CD14-positive monocyte (primary cell): ENCODE measurements around the gene HECTD4. TPM values are rescaled to one million over a fixed set of nuclear protein-coding genes. Genes with fewer than 3 reads are reported as not detected.

Experiments
- DNase-seq, 3 donors: peaks; one replicate each; pipeline ENCODE4 v3.0.0-alpha.2; 2011 to 2022
- H2AFZ ChIP-seq: 2 replicates; pipeline ENCODE4 v1.6.0; 2012; ENCODE audit warnings: mild to moderate bottlenecking, low read depth, low read length, inconsistent platforms; ENCODE audit not compliant: insufficient read depth, poor library complexity, severe bottlenecking
- H3K27ac ChIP-seq, 2 donors: 1 replicate in 1 of 2; 2 replicates in 1 of 2; pipeline ENCODE4 v1.5.1; 2012 to 2013; ENCODE audit warnings: low read length in 2 of 2, control low read depth in 1 of 2, inconsistent platforms in 1 of 2, low read depth in 1 of 2, mild to moderate bottlenecking in 1 of 2
- H3K27me3 ChIP-seq, 2 donors: one replicate each; pipeline versions ENCODE4 v1.6.0 to v1.6.1; 2011 to 2013; ENCODE audit warnings: low read length in 2 of 2; ENCODE audit not compliant: control insufficient read depth in 2 of 2, insufficient read depth in 2 of 2
- H3K36me3 ChIP-seq, 2 donors: replicated peaks in 1 of 2; 1 replicate in 1 of 2; 2 replicates in 1 of 2; pipeline versions ENCODE4 v1.5.1 to v1.6.1; 2012 to 2013; ENCODE audit warnings: low read length in 2 of 2, control low read depth in 1 of 2, inconsistent platforms in 1 of 2, mild to moderate bottlenecking in 1 of 2; ENCODE audit not compliant: insufficient read depth in 2 of 2, control insufficient read depth in 1 of 2
- H3K4me1 ChIP-seq, 2 donors: 1 replicate in 1 of 2; 2 replicates in 1 of 2; pipeline versions ENCODE4 v1.5.1 to v1.6.1; 2012 to 2013; ENCODE audit warnings: low read length in 2 of 2, control low read depth in 1 of 2, inconsistent platforms in 1 of 2, mild to moderate bottlenecking in 1 of 2, moderate library complexity in 1 of 2; ENCODE audit not compliant: insufficient read depth in 2 of 2, control insufficient read depth in 1 of 2
- H3K4me2 ChIP-seq: replicated peaks from 2 replicates; pipeline ENCODE3; 2012; ENCODE audit warnings: low read length, moderate library complexity, mild to moderate bottlenecking; ENCODE audit not compliant: poor library complexity, severe bottlenecking; ENCODE audit errors: extremely low read depth
- H3K4me3 ChIP-seq, 3 experiments: fragments of 200-600 bp in 1 of 3; sonication (generic) in 1 of 3; replicated peaks in 1 of 3; 1 replicate in 2 of 3; 2 replicates in 1 of 3; pipeline ENCODE4 v1.5.1; 2011 to 2013; ENCODE audit warnings: low read length in 3 of 3, mild to moderate bottlenecking in 3 of 3, control low read depth in 2 of 3, low read depth in 2 of 3, inconsistent platforms in 1 of 3, moderate library complexity in 1 of 3
- H3K79me2 ChIP-seq: 2 replicates; pipeline ENCODE4 v1.6.0; 2012; ENCODE audit warnings: mild to moderate bottlenecking, control low read depth, inconsistent platforms, low read length, moderate library complexity; ENCODE audit not compliant: insufficient read depth
- H3K9ac ChIP-seq: 2 replicates; pipeline ENCODE4 v1.6.0; 2017; ENCODE audit warnings: low read length, mild to moderate bottlenecking; ENCODE audit not compliant: insufficient read depth, poor library complexity, severe bottlenecking
- H3K9me3 ChIP-seq, 2 donors: replicated peaks in 1 of 2; 1 replicate in 1 of 2; 2 replicates in 1 of 2; pipeline versions ENCODE4 v1.5.1 to v1.6.1; 2012 to 2013; ENCODE audit warnings: low read length in 2 of 2, control low read depth in 1 of 2; ENCODE audit not compliant: control insufficient read depth in 1 of 2, insufficient read depth in 1 of 2
- H4K20me1 ChIP-seq: 2 replicates; pipeline ENCODE4 v1.6.0; 2012; ENCODE audit warnings: mild to moderate bottlenecking, low read length, control low read depth, moderate library complexity; ENCODE audit not compliant: insufficient read depth
- H3K27ac Mint-ChIP-seq, 7 donors: one replicate each; pipeline ENCODE4 v1.8.0; 2020; ENCODE audit warnings: mild to moderate bottlenecking in 7 of 7, mixed read lengths in 7 of 7, moderate library complexity in 6 of 7, inconsistent platforms in 2 of 7
- H3K27me3 Mint-ChIP-seq, 3 donors: one replicate each; pipeline ENCODE4 v1.8.0; 2021 to 2022; ENCODE audit warnings: low read depth in 3 of 3, mild to moderate bottlenecking in 3 of 3, mixed read lengths in 3 of 3, moderate library complexity in 3 of 3, inconsistent platforms in 1 of 3
- H3K36me3 Mint-ChIP-seq, 2 donors: one replicate each; pipeline ENCODE4 v1.8.0; 2020; ENCODE audit warnings: mixed read lengths in 2 of 2, inconsistent platforms in 1 of 2, mild to moderate bottlenecking in 1 of 2
- H3K4me1 Mint-ChIP-seq: one replicate; pipeline ENCODE4 v1.8.0; 2020; ENCODE audit warnings: mild to moderate bottlenecking, mixed read lengths
- H3K4me3 Mint-ChIP-seq, 2 donors: one replicate each; pipeline ENCODE4 v1.8.0; 2020; ENCODE audit warnings: mild to moderate bottlenecking in 2 of 2, mixed read lengths in 2 of 2, moderate library complexity in 1 of 2
- H3K9me3 Mint-ChIP-seq, 7 donors: one replicate each; pipeline ENCODE4 v1.8.0; 2020 to 2022; ENCODE audit warnings: mixed read lengths in 7 of 7, mild to moderate bottlenecking in 6 of 7, moderate library complexity in 6 of 7, inconsistent platforms in 2 of 7
- WGBS: methylation state at CpG from one replicate; pipeline ENCODE4 v1.1.5; 2013; ENCODE audit warnings: missing lambda C conversion rate; ENCODE audit not compliant: insufficient coverage; 5-methylcytosine and 5-hydroxymethylcytosine counted together
- intact Hi-C, 2 donors: fragments of 100-400 bp; cut with micrococcal nuclease; formaldehyde crosslinking; loops; one replicate each; pipeline versions ENCODE4 v1.15.0 to v1.15.1; 2023
- polyA plus RNA-seq, 3 donors: library from polyadenylated mRNA; depleted of rRNA in 1 of 3; unstranded in 2 of 3; stranded (reverse) in 1 of 3; fragments of 300-500 nt in 2 of 3; fragments of >200 nt in 1 of 3; fragmentation: Illumina TruSeq in 2 of 3; gene quantifications; 1 replicate in 2 of 3; 2 replicates in 1 of 3; pipeline ENCODE4 v1.2.3, GENCODE V29; 2012 to 2021
- TF ChIP-seq, protein P1 (sequence below): fragments of 200-600 bp; IDR thresholded peaks from one replicate; pipeline ENCODE4 v1.8.0; 2022; ENCODE audit warnings: antibody characterized with exemption, mild to moderate bottlenecking

HECTD4 gene
- polyA plus RNA-seq, 3 donors: 0.73 to 18.3 (median 2.4) TPM

DNA sequence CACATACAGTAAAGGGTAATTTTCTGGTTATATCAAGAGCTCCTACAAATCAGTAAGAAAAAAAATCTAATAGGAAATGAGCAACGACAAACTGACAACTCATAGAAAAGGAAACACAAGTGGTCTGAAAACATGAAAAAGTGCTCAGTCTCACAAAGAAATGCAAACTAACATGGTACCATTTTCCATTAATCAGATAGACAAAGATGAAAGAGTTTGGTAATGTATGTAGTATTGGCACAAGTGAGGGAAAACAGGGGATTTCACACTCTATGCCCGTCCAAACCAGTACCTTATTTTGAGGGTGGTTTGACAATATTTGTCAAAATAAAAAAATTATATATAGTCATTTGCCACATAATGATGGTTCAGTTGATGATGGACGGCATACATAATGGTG is 49.7 kb upstream of the HECTD4 start:
- intact Hi-C loops: no loop called here
- Mint-ChIP-seq H3K36me3 (peaks cover 11 to 25% of the 10 kb centered on the region in 2 donors), H3K4me3 (no peak overlapping the region), H3K9me3 (no peaks in the 10 kb centered on the region), H3K4me1 (peaks cover 5% of the 10 kb centered on the region), H3K27ac (no peak overlapping the region), H3K27me3 (peaks cover 0 to 2% (median 0%) of the 10 kb centered on the region in 3 donors)
- H3K4me1 ChIP-seq: no peaks in the 10 kb centered on the region
- H2AFZ ChIP-seq: no peak overlapping the region
- H3K27ac ChIP-seq: no peak overlapping the region
- peaks cover 82% of the 10 kb centered on the region for H3K79me2 ChIP-seq
- H3K27me3 ChIP-seq: no peaks in the 10 kb centered on the region
- no peak overlapping the region for H3K4me2 ChIP-seq
- H3K9me3 ChIP-seq: no peaks in the 10 kb centered on the region
- DNase-seq: no peak
- TF ChIP-seq, protein P1, sequence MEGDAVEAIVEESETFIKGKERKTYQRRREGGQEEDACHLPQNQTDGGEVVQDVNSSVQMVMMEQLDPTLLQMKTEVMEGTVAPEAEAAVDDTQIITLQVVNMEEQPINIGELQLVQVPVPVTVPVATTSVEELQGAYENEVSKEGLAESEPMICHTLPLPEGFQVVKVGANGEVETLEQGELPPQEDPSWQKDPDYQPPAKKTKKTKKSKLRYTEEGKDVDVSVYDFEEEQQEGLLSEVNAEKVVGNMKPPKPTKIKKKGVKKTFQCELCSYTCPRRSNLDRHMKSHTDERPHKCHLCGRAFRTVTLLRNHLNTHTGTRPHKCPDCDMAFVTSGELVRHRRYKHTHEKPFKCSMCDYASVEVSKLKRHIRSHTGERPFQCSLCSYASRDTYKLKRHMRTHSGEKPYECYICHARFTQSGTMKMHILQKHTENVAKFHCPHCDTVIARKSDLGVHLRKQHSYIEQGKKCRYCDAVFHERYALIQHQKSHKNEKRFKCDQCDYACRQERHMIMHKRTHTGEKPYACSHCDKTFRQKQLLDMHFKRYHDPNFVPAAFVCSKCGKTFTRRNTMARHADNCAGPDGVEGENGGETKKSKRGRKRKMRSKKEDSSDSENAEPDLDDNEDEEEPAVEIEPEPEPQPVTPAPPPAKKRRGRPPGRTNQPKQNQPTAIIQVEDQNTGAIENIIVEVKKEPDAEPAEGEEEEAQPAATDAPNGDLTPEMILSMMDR: no peak
- WGBS: no CpG with 5 or more reads among the region's 3 CpGs
- H3K4me3 ChIP-seq: no peak overlapping the region
- H4K20me1 ChIP-seq: peaks cover 64% of the 10 kb centered on the region
- no peaks in the 10 kb centered on the region for H3K36me3 ChIP-seq
- H3K9ac ChIP-seq: no peak overlapping the region

DNA sequence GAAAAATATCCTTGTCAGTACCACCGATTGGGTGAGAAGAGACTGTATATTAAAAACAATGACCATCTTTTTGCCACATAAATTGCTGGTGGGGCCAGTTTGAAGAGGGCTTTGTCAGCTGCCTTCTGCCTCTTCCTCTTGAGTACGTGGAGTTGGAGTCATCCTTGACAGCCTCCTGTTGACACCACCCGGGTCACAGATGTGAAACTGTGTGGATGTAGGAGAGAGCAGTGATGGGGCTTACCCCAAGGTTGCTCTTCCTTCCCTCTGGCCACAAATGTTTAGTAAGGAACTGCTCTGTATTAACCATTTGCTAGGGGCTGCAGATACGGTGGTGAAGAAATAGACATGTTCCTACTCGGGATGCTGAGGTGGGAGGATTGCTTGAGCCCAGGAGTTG is 48.7 kb upstream of the HECTD4 start:
- Histone ChIP-seq H3K4me3 (no peak overlapping the region), H3K4me1 (no peaks in the 10 kb centered on the region), H3K4me2 (no peak overlapping the region), H3K36me3 (peaks cover 0 to 5% of the 10 kb centered on the region in 2 donors), H3K9me3 (no peaks in the 10 kb centered on the region), H3K27me3 (no peaks in the 10 kb centered on the region), H4K20me1 (peaks cover 65% of the 10 kb centered on the region), H3K27ac (no peak overlapping the region), H2AFZ (no peak overlapping the region), H3K9ac (no peak overlapping the region), H3K79me2 (peaks cover 84% of the 10 kb centered on the region)
- H3K4me3 Mint-ChIP-seq: no peak overlapping the region
- H3K27ac Mint-ChIP-seq: no peak overlapping the region
- DNase-seq: no peak
- H3K4me1 Mint-ChIP-seq: peaks cover 5% of the 10 kb centered on the region
- no peaks in the 10 kb centered on the region for H3K9me3 Mint-ChIP-seq
- H3K36me3 Mint-ChIP-seq: peaks cover 11 to 32% of the 10 kb centered on the region in 2 donors
- 0% methylated on average over 1 of the region's 5 CpGs for WGBS
- H3K27me3 Mint-ChIP-seq: peaks cover 0 to 3% (median 0%) of the 10 kb centered on the region in 3 donors
- intact Hi-C loops: no loop called here
- TF ChIP-seq, protein P1: no peak
